GM12875 (cell line): ENCODE data around the gene TXNL1.

ENCODE experiments used
- H3K4me3 ChIP-seq: one replicate; pipeline ENCODE4 v1.5.1; 2011; ENCODE audit warnings: low read depth, low read length, control low read depth
- CTCF ChIP-seq: IDR thresholded peaks from 2 replicates; pipeline ENCODE4 v1.5.1; 2011; ENCODE audit warnings: low read depth, mild to moderate bottlenecking, control low read depth, inconsistent platforms, low read length, moderate library complexity, borderline replicate concordance; ENCODE audit not compliant: insufficient read depth

The TXNL1 gene

GRCh38 chr18:56652802-56653201, 14.4 kb upstream of the TXNL1 start:
- H3K4me3 ChIP-seq = no peak overlapping the region
- TF ChIP-seq CTCF = no peak

GRCh38 chr18:56651771-56652092, 13.3 kb upstream of the TXNL1 start:
- peak overlapping the region; percentile 74 for H3K4me3 ChIP-seq
- TF ChIP-seq CTCF = no peak

DNA sequence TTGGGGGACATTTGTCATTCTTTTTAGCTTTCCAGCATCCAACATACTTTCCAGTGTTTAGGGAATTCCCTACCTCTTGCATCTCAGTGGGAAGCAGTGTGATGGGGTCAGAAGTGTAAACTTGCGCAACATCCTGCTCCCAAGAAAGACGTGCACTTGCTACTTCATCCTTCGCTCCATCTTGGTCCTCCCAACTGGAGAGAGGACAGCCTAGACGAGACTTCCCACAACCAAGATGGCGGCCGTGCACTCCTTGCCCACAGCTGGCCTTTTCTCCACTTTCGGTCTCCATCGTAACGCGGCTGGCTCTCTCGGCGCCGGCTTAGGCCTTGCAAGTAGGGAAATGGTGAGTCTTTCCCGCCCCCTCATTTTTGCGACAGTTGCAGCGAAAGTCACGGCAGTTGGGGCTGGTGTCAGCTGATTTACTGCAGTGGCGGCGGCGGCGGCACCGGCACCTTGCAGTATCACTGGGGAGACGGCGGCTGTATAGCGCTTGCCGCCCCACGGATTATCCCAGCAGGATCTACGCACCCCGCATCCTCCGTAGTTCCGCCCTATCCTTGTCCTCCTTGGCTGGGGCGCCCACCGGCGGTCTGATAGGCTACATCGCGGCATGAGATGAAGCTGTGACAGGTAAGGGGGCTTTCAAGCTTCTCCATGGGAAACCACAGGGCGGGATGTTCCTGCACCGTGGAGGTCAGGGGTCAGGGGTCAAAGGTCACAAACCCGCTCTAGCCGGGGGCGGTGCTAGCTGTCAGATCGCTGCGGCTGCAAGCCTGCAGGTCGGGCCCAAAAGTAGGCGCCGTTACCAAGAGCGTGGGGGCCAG, 12.8 kb upstream of the TXNL1 start, which contains the start of gene WDR7:
Gene WDR7, plus strand, starts transcription at position 416 of the 827 bp plus-strand sequence. CDS start 21,157 bp downstream, outside the sequence.
- H3K4me3 ChIP-seq = peak within 1 kb of the TSS; percentile 74
- no peak for TF ChIP-seq CTCF

GRCh38 chr18:56649996-56650395, 11.6 kb upstream of the TXNL1 start:
- no peak overlapping the region for H3K4me3 ChIP-seq
- no peak for TF ChIP-seq CTCF

GRCh38 chr18:56647951-56648893, 9.8 kb upstream of the TXNL1 start:
- no peak for TF ChIP-seq CTCF
- H3K4me3 ChIP-seq = no peak overlapping the region

DNA sequence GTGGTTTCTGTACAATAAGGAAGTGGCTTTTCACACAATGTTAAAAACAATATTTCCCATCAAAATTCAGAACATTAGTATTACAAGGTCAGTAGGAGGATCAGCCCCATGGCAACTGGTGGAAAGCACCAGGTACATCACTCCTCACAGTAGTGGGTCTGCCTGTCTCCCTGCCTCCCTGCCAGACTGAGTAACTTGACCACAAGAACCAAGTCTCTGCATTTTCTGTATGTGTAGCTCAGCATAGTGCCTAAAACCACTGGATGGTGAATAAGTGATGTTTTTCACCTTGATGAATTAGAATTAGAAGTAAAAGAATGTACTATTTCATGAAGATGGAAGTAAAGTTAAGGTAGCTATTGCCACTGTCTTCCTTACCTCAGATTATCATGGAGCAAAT, 8.7 kb upstream of the TXNL1 start:
- H3K4me3 ChIP-seq = no peak overlapping the region
- TF ChIP-seq CTCF = no peak
